ENCODE results near the gene SEPTIN6. TPM values are rescaled to one million over a fixed set of nuclear protein-coding genes. Genes with fewer than 3 reads are reported as not detected.
A peak's percentile ranks its signal among the peaks of the same experiment; 100 is the strongest.

Gene SEPTIN6
- total RNA-seq, 1 donor from 2014 or later, result 24.7 TPM

DNA sequence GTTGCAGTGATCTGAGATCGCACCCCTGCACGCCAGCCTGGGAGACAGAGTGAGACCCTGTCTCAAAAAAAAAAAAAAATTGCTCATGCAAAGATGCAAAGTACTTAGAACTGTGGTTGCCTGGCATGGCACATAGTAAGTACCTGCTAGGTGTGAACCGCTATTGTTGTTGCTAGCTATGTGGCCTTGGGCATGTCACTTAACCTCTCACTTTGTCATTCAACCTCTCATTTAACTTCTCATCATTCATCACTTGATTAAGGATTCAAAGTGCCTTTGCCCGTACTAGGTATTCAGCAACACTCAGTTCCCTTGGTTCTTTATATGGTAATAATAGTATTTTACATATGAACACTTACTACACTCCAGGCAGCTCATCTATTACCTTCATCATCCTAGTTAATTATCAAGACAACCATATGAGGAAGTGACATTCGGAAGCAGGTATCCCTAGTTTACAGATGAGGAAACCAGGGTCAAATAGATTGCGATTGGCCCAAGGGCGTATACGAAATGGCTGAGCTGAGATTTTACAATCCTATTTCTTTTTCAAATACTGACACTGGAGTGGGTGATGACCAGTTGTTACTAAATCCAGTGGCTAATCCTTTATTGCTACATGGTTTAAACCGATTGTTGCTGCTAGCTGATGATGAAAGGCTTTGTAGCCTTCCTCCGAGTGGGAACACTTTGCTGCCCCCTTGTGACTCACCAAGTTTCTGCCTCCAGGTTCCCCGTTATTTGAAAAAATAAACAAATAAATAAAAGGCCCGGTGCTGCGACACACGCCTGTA, 36.6 kb upstream of the SEPTIN6 start:
- H3K9ac ChIP-seq (ENCODE audit: low read length), result no peak overlapping the region
- no peaks in the 10 kb centered on the region for H3K27me3 ChIP-seq (ENCODE audit: insufficient read depth, low read length)
- H2AFZ ChIP-seq (ENCODE audit: low read depth, low read length), result no peak overlapping the region
- TF ChIP-seq, protein P1, sequence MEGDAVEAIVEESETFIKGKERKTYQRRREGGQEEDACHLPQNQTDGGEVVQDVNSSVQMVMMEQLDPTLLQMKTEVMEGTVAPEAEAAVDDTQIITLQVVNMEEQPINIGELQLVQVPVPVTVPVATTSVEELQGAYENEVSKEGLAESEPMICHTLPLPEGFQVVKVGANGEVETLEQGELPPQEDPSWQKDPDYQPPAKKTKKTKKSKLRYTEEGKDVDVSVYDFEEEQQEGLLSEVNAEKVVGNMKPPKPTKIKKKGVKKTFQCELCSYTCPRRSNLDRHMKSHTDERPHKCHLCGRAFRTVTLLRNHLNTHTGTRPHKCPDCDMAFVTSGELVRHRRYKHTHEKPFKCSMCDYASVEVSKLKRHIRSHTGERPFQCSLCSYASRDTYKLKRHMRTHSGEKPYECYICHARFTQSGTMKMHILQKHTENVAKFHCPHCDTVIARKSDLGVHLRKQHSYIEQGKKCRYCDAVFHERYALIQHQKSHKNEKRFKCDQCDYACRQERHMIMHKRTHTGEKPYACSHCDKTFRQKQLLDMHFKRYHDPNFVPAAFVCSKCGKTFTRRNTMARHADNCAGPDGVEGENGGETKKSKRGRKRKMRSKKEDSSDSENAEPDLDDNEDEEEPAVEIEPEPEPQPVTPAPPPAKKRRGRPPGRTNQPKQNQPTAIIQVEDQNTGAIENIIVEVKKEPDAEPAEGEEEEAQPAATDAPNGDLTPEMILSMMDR (IDR thresholded peaks at IDR 0.05; ENCODE audit: insufficient read depth, low read depth, low read length), result peak; percentile 46
- TF ChIP-seq EZH2 (IDR thresholded peaks at IDR 0.05; ENCODE audit: insufficient read depth, low read length), result no peak
- Mint-ChIP-seq H3K36me3 (ENCODE audit: low read depth, unreplicated experiment) (no peaks in the 10 kb centered on the region), H3K27ac (ENCODE audit: unreplicated experiment) (no peak overlapping the region), H3K4me3 (ENCODE audit: unreplicated experiment) (no peak overlapping the region), H3K9me3 (ENCODE audit: unreplicated experiment) (no peaks in the 10 kb centered on the region), H3K27me3 (ENCODE audit: low read depth, unreplicated experiment) (peaks cover 7% of the 10 kb centered on the region), H3K4me1 (ENCODE audit: low read depth, unreplicated experiment) (peaks cover 2% of the 10 kb centered on the region)
- no peaks in the 10 kb centered on the region for H3K9me3 ChIP-seq (ENCODE audit: insufficient read depth, low read depth, low read length)
- FAIRE-seq (peak; percentile 32), DNase-seq (ENCODE audit: low read depth) (no peak)
- no peaks in the 10 kb centered on the region for H4K20me1 ChIP-seq (ENCODE audit: insufficient read depth, low read length)
- no peaks in the 10 kb centered on the region for H3K79me2 ChIP-seq (ENCODE audit: insufficient read depth, low read length)
- H3K4me2 ChIP-seq (ENCODE audit: low read length), result no peak overlapping the region
- no peak overlapping the region for H3K27ac ChIP-seq (ENCODE audit: low read depth, low read length)
- no peaks in the 10 kb centered on the region for H3K4me1 ChIP-seq (ENCODE audit: insufficient read depth, low read length)
- H3K36me3 ChIP-seq (ENCODE audit: insufficient read depth, low read length), result no peaks in the 10 kb centered on the region
- H3K4me3 ChIP-seq (ENCODE audit: insufficient read depth, low read depth, low read length), result no peak overlapping the region

DNA sequence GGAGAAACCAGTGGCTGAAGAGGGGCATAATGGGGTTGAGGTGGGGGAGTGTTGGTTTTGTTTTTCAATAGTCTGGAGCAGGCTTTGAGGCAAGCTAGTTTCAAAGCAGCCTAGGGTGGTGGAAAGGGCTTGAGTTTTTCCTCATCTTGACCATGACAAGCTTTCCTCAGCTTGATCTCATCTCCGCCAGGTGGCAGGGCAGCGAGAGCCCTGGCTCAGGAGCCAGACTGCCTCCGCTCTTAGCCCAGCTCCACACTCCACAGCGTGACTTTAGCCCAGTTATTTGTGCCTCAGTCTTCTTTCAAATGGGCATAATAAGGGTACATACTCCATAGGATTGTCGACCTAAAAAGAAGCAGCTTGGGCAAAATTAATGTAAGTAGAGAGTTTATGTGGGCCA, 35.5 kb upstream of the SEPTIN6 start:
- Histone ChIP-seq H3K36me3 (ENCODE audit: insufficient read depth, low read length) (no peaks in the 10 kb centered on the region), H3K79me2 (ENCODE audit: insufficient read depth, low read length) (no peaks in the 10 kb centered on the region), H3K27ac (ENCODE audit: low read depth, low read length) (no peak overlapping the region), H3K4me2 (ENCODE audit: low read length) (no peak overlapping the region), H3K4me1 (ENCODE audit: insufficient read depth, low read length) (no peaks in the 10 kb centered on the region), H3K9me3 (ENCODE audit: insufficient read depth, low read depth, low read length) (no peaks in the 10 kb centered on the region), H3K9ac (ENCODE audit: low read length) (no peak overlapping the region), H4K20me1 (ENCODE audit: insufficient read depth, low read length) (no peaks in the 10 kb centered on the region), H2AFZ (ENCODE audit: low read depth, low read length) (no peak overlapping the region), H3K27me3 (ENCODE audit: insufficient read depth, low read length) (no peaks in the 10 kb centered on the region), H3K4me3 (ENCODE audit: insufficient read depth, low read depth, low read length) (no peak overlapping the region)
- FAIRE-seq (no peak), DNase-seq (ENCODE audit: low read depth) (no peak)
- TF ChIP-seq EZH2 (IDR thresholded peaks at IDR 0.05; ENCODE audit: insufficient read depth, low read length), result no peak
- TF ChIP-seq, protein P1 (IDR thresholded peaks at IDR 0.05; ENCODE audit: insufficient read depth, low read depth, low read length), result no peak
- Mint-ChIP-seq H3K4me3 (ENCODE audit: unreplicated experiment) (no peak overlapping the region), H3K9me3 (ENCODE audit: unreplicated experiment) (no peaks in the 10 kb centered on the region), H3K27ac (ENCODE audit: unreplicated experiment) (no peak overlapping the region), H3K27me3 (ENCODE audit: low read depth, unreplicated experiment) (peaks cover 7% of the 10 kb centered on the region), H3K4me1 (ENCODE audit: low read depth, unreplicated experiment) (peaks cover 2% of the 10 kb centered on the region), H3K36me3 (ENCODE audit: low read depth, unreplicated experiment) (no peaks in the 10 kb centered on the region)

- H3K9me3 ChIP-seq (ENCODE audit: insufficient read depth, low read depth, low read length), result no peaks in the 10 kb centered on the region
- Mint-ChIP-seq H3K4me1 (ENCODE audit: low read depth, unreplicated experiment) (peaks cover 2% of the 10 kb centered on the region), H3K9me3 (ENCODE audit: unreplicated experiment) (no peaks in the 10 kb centered on the region), H3K27ac (ENCODE audit: unreplicated experiment) (no peak overlapping the region), H3K27me3 (ENCODE audit: low read depth, unreplicated experiment) (peaks cover 7% of the 10 kb centered on the region), H3K36me3 (ENCODE audit: low read depth, unreplicated experiment) (no peaks in the 10 kb centered on the region), H3K4me3 (ENCODE audit: unreplicated experiment) (no peak overlapping the region)
- DNase-seq (ENCODE audit: low read depth), result no peak
- H4K20me1 ChIP-seq (ENCODE audit: insufficient read depth, low read length), result no peaks in the 10 kb centered on the region
- H3K79me2 ChIP-seq (ENCODE audit: insufficient read depth, low read length), result no peaks in the 10 kb centered on the region
- H3K27ac ChIP-seq (ENCODE audit: low read depth, low read length), result no peak overlapping the region
- no peak overlapping the region for H3K4me2 ChIP-seq (ENCODE audit: low read length)
- FAIRE-seq, result no peak
- H3K36me3 ChIP-seq (ENCODE audit: insufficient read depth, low read length), result no peaks in the 10 kb centered on the region
- no peaks in the 10 kb centered on the region for H3K4me1 ChIP-seq (ENCODE audit: insufficient read depth, low read length)
- TF ChIP-seq EZH2 (IDR thresholded peaks at IDR 0.05; ENCODE audit: insufficient read depth, low read length), result no peak
- TF ChIP-seq, protein P1 (IDR thresholded peaks at IDR 0.05; ENCODE audit: insufficient read depth, low read depth, low read length), result no peak
- no peaks in the 10 kb centered on the region for H3K27me3 ChIP-seq (ENCODE audit: insufficient read depth, low read length)
- H2AFZ ChIP-seq (ENCODE audit: low read depth, low read length), result no peak overlapping the region
- no peak overlapping the region for H3K9ac ChIP-seq (ENCODE audit: low read length)
- H3K4me3 ChIP-seq (ENCODE audit: insufficient read depth, low read depth, low read length), result no peak overlapping the region
These were observed 34.1 kb upstream of the SEPTIN6 start for GRCh38 chrX:119726900-119727555.

Measured in astrocyte (in vitro differentiated cells and primary cell).